ENCODE measurements around the gene SNAP47.

Gene SNAP47

GRCh38 chr1:227726318-227726717 is 8.9 kb upstream of the SNAP47 start:
- H3K9me3 ChIP-seq (ENCODE audit: control insufficient read depth, insufficient read depth, low read length): no peaks in the 10 kb centered on the region
- WGBS (ENCODE audit: insufficient coverage, insufficient read length): no CpG with 5 or more reads among the region's 3 CpGs
- no peak overlapping the region for H3K4me3 ChIP-seq (ENCODE audit: low read length)
- no peaks in the 10 kb centered on the region; the same call in 1 of the 2 replicates for H3K36me3 ChIP-seq (ENCODE audit: control insufficient read depth, insufficient read depth, low read length)
- DNase-seq (ENCODE audit: low read depth, low spot score): no peak
- H3K27me3 ChIP-seq (ENCODE audit: control insufficient read depth, insufficient read depth, low read length): no peaks in the 10 kb centered on the region
- H3K27ac ChIP-seq (ENCODE audit: low read length): no peak overlapping the region
- peaks cover 14% of the 10 kb centered on the region for H3K4me1 ChIP-seq (ENCODE audit: control insufficient read depth, insufficient read depth, low read length)

- DNase-seq (ENCODE audit: low read depth, low spot score): no peak
- Histone ChIP-seq H3K27me3 (ENCODE audit: control insufficient read depth, insufficient read depth, low read length) (no peaks in the 10 kb centered on the region), H3K27ac (ENCODE audit: low read length) (no peak overlapping the region), H3K4me3 (ENCODE audit: low read length) (no peak overlapping the region), H3K9me3 (ENCODE audit: control insufficient read depth, insufficient read depth, low read length) (no peaks in the 10 kb centered on the region), H3K4me1 (ENCODE audit: control insufficient read depth, insufficient read depth, low read length) (peaks cover 14% of the 10 kb centered on the region), H3K36me3 (ENCODE audit: control insufficient read depth, insufficient read depth, low read length) (peaks cover 5% of the 10 kb centered on the region; the same call in 1 of the 2 replicates)
- no CpG with 5 or more reads among the region's 6 CpGs for WGBS (ENCODE audit: insufficient coverage, insufficient read length)
Measured at GRCh38 chr1:227726924-227727599, 8.2 kb upstream of the SNAP47 start.

GRCh38 chr1:227728059-227728891 is 7.0 kb upstream of the SNAP47 start:
- no peak overlapping the region for H3K27ac ChIP-seq (ENCODE audit: low read length)
- H3K36me3 ChIP-seq (ENCODE audit: control insufficient read depth, insufficient read depth, low read length): peaks cover 16% of the 10 kb centered on the region
- peak overlapping the region; percentile 52; the same call in 1 of the 2 replicates for H3K4me3 ChIP-seq (ENCODE audit: low read length)
- peaks cover 14% of the 10 kb centered on the region for H3K4me1 ChIP-seq (ENCODE audit: control insufficient read depth, insufficient read depth, low read length)
- DNase-seq (ENCODE audit: low read depth, low spot score): no peak
- H3K9me3 ChIP-seq (ENCODE audit: control insufficient read depth, insufficient read depth, low read length): no peaks in the 10 kb centered on the region
- no CpG with 5 or more reads among the region's 51 CpGs for WGBS (ENCODE audit: insufficient coverage, insufficient read length)
- H3K27me3 ChIP-seq (ENCODE audit: control insufficient read depth, insufficient read depth, low read length): no peaks in the 10 kb centered on the region

- no peak for DNase-seq (ENCODE audit: low read depth, low spot score)
- no CpG with 5 or more reads among the region's 11 CpGs for WGBS (ENCODE audit: insufficient coverage, insufficient read length)
- Histone ChIP-seq H3K4me1 (ENCODE audit: control insufficient read depth, insufficient read depth, low read length) (peaks cover 15% of the 10 kb centered on the region), H3K27me3 (ENCODE audit: control insufficient read depth, insufficient read depth, low read length) (no peaks in the 10 kb centered on the region), H3K9me3 (ENCODE audit: control insufficient read depth, insufficient read depth, low read length) (no peaks in the 10 kb centered on the region), H3K4me3 (ENCODE audit: low read length) (peak overlapping the region; percentile 42; the same call in 1 of the 2 replicates), H3K36me3 (ENCODE audit: control insufficient read depth, insufficient read depth, low read length) (peaks cover 19% of the 10 kb centered on the region), H3K27ac (ENCODE audit: low read length) (no peak overlapping the region)
Measured at GRCh38 chr1:227728892-227729143, 6.4 kb upstream of the SNAP47 start.

- Histone ChIP-seq H3K27ac (ENCODE audit: low read length) (no peak overlapping the region), H3K27me3 (ENCODE audit: control insufficient read depth, insufficient read depth, low read length) (no peaks in the 10 kb centered on the region), H3K36me3 (ENCODE audit: control insufficient read depth, insufficient read depth, low read length) (peaks cover 19% of the 10 kb centered on the region), H3K4me3 (ENCODE audit: low read length) (peak overlapping the region; percentile 42; the same call in 1 of the 2 replicates), H3K4me1 (ENCODE audit: control insufficient read depth, insufficient read depth, low read length) (peaks cover 16% of the 10 kb centered on the region), H3K9me3 (ENCODE audit: control insufficient read depth, insufficient read depth, low read length) (no peaks in the 10 kb centered on the region)
- DNase-seq (ENCODE audit: low read depth, low spot score): no peak
- WGBS (ENCODE audit: insufficient coverage, insufficient read length): no CpG with 5 or more reads among the region's 5 CpGs
Measured at GRCh38 chr1:227729144-227729880, 5.9 kb upstream of the SNAP47 start.

- Histone ChIP-seq H3K9me3 (ENCODE audit: control insufficient read depth, insufficient read depth, low read length) (no peaks in the 10 kb centered on the region), H3K4me3 (ENCODE audit: low read length) (no peak overlapping the region), H3K4me1 (ENCODE audit: control insufficient read depth, insufficient read depth, low read length) (peaks cover 16% of the 10 kb centered on the region), H3K36me3 (ENCODE audit: control insufficient read depth, insufficient read depth, low read length) (peaks cover 19% of the 10 kb centered on the region), H3K27ac (ENCODE audit: low read length) (no peak overlapping the region), H3K27me3 (ENCODE audit: control insufficient read depth, insufficient read depth, low read length) (no peaks in the 10 kb centered on the region)
- peak; percentile 50 for DNase-seq (ENCODE audit: low read depth, low spot score)
- no CpG with 5 or more reads among the region's 13 CpGs for WGBS (ENCODE audit: insufficient coverage, insufficient read length)
Measured at GRCh38 chr1:227729881-227730629, 5.2 kb upstream of the SNAP47 start.

- whole genome bisulfite sequencing (ENCODE audit: insufficient coverage, insufficient read length): no CpG with 5 or more reads among the region's 16 CpGs
- Histone ChIP-seq H3K36me3 (ENCODE audit: control insufficient read depth, insufficient read depth, low read length) (peaks cover 19% of the 10 kb centered on the region), H3K9me3 (ENCODE audit: control insufficient read depth, insufficient read depth, low read length) (no peaks in the 10 kb centered on the region), H3K4me3 (ENCODE audit: low read length) (no peak overlapping the region), H3K27me3 (ENCODE audit: control insufficient read depth, insufficient read depth, low read length) (no peaks in the 10 kb centered on the region), H3K4me1 (ENCODE audit: control insufficient read depth, insufficient read depth, low read length) (peaks cover 16% of the 10 kb centered on the region), H3K27ac (ENCODE audit: low read length) (no peak overlapping the region)
- DNase-seq (ENCODE audit: low read depth, low spot score): no peak
Measured at GRCh38 chr1:227730630-227731151, 4.5 kb upstream of the SNAP47 start.

GRCh38 chr1:227731241-227731677 is 4.0 kb upstream of the SNAP47 start:
- Histone ChIP-seq H3K4me3 (ENCODE audit: low read length) (no peak overlapping the region), H3K27me3 (ENCODE audit: control insufficient read depth, insufficient read depth, low read length) (no peaks in the 10 kb centered on the region), H3K36me3 (ENCODE audit: control insufficient read depth, insufficient read depth, low read length) (peaks cover 19% of the 10 kb centered on the region), H3K4me1 (ENCODE audit: control insufficient read depth, insufficient read depth, low read length) (peaks cover 16% of the 10 kb centered on the region), H3K9me3 (ENCODE audit: control insufficient read depth, insufficient read depth, low read length) (no peaks in the 10 kb centered on the region), H3K27ac (ENCODE audit: low read length) (no peak overlapping the region)
- no peak for DNase-seq (ENCODE audit: low read depth, low spot score)
- no CpG with 5 or more reads among the region's 11 CpGs for WGBS (ENCODE audit: insufficient coverage, insufficient read length)

GRCh38 chr1:227731696-227732585 is 3.3 kb upstream of the SNAP47 start:
- H3K9me3 ChIP-seq (ENCODE audit: control insufficient read depth, insufficient read depth, low read length): no peaks in the 10 kb centered on the region
- H3K27me3 ChIP-seq (ENCODE audit: control insufficient read depth, insufficient read depth, low read length): no peaks in the 10 kb centered on the region
- no CpG with 5 or more reads among the region's 19 CpGs for WGBS (ENCODE audit: insufficient coverage, insufficient read length)
- peaks cover 16% of the 10 kb centered on the region for H3K4me1 ChIP-seq (ENCODE audit: control insufficient read depth, insufficient read depth, low read length)
- DNase-seq (ENCODE audit: low read depth, low spot score): no peak
- H3K36me3 ChIP-seq (ENCODE audit: control insufficient read depth, insufficient read depth, low read length): peaks cover 19% of the 10 kb centered on the region
- no peak overlapping the region for H3K4me3 ChIP-seq (ENCODE audit: low read length)
- no peak overlapping the region for H3K27ac ChIP-seq (ENCODE audit: low read length)
